GM19467 (cell line): ENCODE measurements around the gene PXDC1.
"Not testable (repeated sequence)": the region's sequence is repeated elsewhere in the genome, so short reads cannot be mapped to it uniquely, and the experiment has no call there.

Source experiments
- ATAC-seq: cut with Tn5 transposase; IDR thresholded peaks from one replicate; pipeline ENCODE4 v1.9.1; 2021; ENCODE audit warnings: mild to moderate bottlenecking, moderate library complexity; ENCODE audit not compliant: unreplicated experiment

Gene PXDC1

DNA sequence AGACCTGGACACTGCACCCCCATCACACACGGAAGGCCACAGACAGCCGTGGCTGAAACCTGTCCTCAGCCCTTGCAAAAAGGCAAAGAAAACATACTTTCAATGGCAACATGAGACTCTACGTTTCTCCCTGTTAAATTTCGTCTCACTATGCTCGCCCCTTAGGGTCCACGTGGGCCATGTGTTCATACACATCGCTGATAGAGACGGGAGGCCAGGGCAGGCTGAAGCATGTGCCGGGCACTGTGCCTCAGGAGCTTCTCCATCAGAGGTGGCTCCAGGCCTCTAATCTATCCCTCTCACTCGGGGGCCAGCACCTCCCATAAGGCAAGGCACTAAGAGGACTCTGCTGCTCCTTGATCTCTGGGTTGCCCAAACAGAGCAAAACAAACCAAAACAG lies 17.5 kb downstream of the PXDC1 start:
- no peak for ATAC-seq

DNA sequence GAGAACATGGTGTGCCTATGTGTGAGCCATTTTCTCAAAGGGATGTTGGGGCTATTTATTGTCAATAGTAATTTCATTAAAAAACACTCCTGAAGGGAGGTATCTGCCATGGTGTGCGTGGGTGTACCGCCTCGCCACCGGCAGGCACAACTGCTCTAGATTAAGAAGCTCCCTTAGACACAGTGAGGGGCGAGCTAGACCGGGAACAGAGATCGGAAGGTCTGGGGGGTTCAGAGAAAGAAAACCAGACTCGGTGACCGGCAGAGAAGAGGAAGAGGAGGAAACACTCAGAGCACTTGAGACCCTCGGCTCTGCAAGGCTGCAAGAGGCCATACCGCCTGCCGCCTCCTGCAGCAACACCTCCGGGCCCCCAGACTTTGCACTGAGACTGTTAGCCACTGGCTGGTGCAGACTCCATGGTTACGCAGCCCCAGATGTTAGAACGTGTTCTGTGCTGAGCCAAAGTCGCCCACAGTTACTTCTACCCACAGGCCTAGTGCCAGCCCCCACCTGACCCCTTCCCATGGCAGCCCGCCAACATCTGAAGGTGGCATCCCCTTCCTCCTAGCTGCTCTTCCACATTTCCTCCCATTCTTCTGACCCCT lies 18.1 kb downstream of the PXDC1 start:
- ATAC-seq = no peak

DNA sequence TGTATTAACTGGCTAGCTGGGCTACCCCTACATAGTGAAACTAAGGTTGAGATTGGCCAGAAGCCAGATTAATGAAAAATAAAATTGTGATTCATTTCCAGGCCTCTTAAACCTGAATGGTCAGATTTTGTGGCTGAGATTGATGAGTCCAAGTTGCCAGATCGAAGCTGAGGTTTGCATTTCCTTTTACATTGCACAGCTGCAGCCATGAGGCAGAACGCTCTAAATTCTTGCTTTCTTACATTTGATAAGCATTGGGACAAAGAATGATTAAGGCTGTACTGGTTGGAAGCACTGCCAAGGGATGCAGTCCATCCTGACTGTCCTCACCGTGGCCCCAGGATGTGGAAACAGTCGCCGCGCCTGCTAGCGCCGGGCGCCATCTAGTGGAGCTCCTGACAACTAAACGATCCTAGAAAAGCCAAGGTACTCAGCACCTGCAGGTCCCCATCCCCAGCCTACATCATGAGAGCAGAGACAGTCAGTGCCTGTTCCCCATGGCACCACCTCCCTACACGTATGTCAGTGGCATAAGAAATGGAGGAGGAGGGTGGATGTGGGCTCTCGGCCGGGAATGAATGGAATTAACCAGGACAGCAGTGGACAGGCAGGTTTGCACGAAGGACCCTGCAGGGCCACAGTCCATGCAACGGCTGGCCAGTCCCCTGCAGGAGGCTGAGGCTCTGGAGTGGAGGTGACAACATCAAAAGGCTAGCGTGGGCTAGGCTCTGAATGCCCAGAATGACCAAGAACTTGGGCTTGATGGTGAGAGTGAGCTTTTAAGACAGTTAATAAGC lies 19.0 kb downstream of the PXDC1 start:
- no peak for ATAC-seq

DNA sequence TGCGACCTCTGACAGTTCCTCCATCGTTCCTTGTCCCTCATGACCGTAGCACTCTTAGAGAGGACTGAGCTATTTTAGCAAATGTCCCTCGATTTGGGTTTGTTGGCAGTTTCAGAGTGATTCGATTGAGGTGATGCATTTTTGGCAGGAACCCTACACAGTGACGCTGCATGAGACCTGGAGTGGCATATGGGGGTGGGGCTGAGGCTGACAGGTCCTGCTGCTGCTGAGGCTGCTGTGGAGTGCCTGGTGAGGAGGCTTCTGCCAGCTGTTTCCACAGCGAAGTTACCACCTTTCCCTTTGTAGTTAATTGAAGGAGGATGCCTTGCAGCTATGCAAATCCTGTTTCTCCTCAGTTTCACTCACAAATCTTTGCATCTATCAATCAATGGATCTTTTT lies 19.8 kb downstream of the PXDC1 start:
- no peak for ATAC-seq

DNA sequence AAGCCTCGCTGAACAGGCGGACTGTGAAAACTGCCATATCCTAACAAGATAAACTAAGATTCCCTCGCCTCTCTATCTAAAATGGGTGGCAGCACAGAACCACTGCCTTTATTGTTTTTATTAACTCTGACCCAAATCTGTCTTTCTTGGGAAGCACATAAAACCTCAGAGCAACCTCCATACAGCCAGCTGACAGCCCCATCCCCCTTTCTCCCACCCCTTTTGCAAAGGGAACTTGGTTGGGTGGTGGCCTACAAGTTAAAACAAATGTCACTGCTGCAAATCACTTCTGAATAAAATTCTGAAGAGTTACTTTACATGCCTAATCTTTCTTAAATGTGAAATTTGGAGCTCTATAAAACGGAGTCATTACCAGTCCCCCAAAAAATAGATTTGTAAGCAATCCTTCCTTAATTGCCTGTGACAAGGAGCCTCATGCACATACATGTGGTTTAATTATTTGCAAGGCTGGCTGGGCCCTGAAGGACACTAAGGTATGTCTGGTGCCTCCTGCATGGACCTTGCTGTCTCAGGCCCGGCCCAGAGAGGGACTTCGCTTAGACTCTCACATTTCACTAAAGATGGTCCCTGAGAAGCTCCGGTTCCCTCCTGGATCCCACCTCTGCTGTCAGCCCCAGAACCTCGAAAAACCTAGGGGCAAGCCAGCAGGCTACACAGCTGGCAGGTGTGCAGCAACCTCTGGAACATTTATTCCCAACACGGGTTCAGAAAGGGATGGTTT lies 21.7 kb downstream of the PXDC1 start:
- no peak for ATAC-seq

DNA sequence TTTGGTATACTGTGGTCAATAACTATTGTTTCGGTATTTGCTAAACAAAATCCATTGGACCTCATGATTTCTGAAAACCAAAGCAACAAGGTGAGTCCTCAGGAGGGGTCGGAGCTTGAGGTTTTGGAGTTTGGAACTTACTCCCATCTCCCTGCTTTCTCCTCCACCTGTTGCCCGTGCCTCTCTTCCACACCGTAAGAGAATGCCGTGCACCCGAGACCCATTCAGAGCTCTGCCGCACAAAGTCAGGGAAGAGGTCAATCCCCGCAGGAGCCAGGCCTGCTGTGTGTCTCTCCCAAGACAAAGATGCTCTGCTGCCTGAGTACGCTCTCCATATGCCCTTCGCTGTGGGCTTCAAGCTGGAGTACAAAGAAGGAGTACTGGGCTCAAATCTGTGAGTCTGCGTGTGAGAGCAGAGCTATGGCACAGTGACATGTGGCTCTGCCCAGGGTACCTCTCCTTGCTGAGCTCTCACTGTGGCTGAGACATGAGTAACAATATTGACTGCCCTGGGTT lies 23.9 kb downstream of the PXDC1 start:
- ATAC-seq = no peak

DNA sequence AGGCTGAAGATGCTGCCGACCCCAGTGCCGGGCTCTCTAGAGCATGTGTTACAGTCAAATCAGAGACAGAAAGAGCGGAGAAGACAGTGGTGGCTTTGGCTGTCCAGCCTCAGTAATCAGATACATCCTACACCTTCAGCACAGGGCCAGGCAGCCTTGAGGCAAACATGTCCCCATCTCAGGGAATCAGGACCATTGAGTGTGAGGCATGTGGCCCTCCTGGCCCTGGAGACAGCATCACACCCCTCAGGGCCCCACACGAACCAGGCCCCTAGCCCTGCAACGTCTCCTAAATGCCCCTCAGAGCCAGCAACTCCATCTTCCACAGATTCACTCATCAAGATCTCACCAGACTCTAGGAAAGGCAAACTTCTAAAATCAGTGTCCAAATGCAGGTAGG lies 24.5 kb downstream of the PXDC1 start:
- ATAC-seq = no peak

DNA sequence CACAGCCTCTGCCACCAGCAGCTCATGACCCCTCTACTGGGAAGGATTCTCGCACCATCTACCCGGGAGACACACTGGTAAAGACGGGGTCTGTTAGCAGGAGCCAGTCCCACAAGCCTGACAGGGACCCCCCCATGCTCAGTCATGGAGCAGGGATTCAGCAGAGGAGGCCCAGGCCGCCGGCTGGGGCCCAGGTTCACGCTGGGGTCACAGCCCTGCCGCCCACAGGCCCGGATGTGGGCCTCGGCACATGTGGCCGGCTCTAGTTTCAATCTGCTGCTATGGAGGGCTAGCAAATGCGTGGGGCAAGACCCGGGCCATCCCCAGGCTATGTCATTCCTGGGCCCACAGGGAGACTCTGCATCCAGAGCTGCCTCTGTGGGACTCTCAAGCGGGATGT lies 25.1 kb downstream of the PXDC1 start:
- no peak for ATAC-seq

DNA sequence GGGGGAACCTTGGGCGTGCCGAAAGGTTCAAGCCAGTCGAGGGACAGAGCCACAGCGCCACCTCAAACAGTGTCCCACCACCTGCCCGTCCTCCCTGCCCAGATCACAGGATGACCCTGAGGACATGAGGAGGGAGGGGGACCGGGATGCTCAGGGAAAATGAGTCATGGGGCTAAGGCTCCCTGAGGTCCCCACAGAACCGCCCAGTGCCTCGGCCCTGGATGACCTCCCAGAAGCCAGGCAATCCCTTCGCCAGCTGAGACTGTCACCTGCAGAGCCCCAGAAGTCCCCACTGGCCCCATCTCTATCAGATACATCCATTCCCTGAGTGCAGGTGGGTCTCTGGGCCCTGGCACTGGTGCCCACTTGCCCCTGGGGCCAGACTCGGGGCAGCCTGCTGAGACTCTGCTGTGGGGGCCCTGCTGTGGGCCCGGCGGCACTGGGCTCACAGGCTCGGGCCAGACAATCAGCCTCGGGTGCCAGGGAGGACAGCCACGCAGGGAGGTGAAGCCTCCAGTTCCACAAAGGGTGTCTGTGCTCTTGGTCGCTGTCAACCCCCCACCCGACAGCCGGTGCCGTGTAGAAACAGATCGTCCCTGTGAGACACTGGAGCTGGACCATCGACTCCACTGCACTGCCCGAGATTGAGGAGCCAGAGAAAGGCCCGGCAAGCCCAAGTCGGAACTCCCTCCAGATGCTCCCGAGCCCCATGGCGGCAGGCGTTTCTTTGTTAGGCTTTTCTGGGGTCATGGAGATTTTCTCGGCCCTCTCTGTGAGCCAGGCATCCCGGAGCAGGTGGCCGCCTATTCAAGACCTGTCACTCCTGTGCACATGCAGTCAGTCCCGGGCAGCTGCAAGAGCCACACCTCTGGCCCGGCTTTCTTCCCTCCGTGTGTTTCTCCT lies 26.1 kb downstream of the PXDC1 start:
- ATAC-seq = no peak

DNA sequence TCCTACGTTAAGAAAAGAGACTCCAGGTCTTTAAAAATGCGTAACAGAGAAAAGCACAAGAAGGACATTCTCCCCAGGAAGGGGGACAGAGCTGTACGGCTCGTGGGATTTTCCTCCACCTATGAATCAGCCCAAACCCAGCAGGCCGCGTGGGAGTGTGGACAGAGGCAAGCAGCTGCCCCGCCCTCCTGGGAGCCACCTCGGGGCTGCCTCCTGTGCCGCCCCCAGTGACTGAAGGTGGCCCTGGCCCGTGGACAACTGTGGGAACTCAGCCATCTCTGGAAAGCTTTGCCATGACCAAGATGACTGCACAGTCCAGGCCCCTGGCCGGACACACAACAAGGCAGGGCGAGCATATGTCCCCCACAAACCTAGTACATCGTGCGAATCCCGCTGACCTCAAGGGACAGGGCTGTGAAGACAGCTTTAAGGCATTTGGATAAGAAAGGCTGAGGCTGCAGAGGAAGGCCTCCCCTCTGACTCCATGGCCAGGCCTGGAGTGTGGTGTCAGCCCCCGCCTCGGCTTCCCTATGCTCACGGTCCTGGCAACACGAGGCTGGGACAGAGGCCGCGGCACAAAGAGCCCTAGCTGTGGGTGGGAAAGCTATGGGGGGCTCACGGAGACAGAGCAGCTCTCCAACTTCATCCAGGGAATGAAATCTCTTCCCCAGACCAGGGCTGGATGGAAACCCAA lies 26.9 kb downstream of the PXDC1 start:
- ATAC-seq = no peak

DNA sequence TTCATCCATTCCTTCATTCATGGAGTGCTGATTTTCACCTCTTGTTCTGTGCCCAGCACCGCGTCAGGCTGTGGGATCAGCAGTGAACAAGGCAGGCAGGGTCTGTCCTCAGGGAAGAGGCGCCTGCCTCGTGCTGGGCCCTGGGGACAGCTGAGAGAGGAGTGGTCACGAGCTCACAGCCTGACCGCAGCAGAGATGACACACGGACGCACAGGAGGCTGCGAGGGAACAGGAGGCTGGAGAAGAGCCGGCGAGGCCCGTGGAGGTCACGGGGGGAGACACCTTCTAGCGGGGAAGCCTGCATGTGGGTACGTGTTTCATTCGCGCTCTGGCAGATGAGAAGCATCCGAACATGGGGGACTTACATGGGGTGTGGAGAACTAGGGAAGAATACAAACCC lies 27.5 kb downstream of the PXDC1 start:
- ATAC-seq = no peak

DNA sequence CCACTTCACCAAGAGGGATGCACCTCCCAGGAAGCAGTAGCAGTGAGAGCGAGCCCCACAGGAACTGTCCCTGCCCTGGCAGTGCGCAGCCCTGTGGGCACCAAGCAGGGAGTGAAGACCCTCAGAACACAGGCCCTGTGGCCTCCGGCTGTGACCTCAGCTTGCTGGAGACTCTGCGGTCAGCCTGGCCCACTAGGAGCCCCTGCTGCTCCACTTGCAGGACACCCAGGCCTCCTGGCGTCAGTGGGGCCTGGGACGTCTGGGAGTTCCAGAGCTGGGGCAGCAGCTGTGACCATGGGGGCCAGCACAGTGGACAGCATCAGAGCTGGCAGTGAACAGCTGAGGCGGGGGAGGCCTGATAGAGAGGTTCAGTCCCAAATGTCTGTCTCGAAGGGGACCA lies 28.3 kb downstream of the PXDC1 start:
- no peak for ATAC-seq

DNA sequence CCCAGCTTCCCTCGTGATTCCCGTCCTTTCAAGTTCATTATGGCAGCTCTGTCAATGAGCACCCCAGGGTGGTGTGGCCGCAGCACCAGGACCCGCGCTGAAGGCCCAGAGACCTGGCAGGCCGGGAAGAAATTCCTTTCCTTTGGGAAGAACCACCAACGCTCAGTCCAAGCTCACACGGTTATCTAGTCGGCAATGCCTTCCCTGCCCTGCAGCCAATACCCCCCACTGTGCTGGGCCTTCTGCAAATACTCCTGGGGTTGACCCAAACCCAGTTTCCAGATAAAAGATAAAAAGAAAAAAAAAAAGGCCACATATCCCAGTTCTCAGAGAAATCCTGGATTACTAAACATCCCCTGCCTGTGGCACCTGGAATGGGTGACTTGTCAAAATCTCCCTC lies 28.7 kb downstream of the PXDC1 start:
- no peak for ATAC-seq

DNA sequence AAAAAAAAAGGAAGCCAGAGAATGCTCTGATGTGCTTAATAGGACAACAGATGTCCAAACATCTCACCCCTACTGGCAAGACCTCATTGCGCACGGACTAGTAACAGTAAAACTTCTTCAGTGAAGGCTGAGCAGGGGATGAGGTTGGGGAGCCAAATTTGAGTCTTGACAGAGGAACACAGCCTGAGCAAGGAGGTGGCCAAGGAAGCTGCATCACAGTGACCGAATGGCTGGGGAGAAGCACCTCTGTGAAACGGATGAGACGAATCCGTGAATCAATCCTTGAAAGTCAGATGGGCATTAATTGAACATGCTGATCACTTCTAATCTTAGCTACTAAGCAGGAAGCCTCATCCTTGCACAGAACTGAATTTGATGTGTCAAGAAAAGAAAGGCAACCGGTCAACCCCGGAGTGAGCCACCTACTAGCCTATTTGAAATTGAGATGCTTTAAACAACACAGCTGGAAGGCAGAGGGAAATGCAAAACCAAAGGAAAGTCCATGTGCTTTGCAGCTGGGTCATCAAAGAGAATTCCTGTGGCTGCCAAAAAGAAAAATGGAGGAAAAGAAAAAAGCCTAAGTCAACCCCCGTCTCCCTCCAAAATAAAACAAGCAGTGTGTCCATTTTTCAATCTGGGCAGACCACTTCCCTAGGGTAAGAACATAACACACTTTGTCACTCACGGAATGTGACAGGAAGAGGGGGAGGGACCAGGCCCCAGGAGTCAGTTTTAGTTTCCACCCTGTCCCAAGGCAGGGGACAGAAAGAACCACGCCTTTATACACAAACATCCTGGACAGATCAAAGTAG lies 29.5 kb downstream of the PXDC1 start:
- ATAC-seq = no peak

DNA sequence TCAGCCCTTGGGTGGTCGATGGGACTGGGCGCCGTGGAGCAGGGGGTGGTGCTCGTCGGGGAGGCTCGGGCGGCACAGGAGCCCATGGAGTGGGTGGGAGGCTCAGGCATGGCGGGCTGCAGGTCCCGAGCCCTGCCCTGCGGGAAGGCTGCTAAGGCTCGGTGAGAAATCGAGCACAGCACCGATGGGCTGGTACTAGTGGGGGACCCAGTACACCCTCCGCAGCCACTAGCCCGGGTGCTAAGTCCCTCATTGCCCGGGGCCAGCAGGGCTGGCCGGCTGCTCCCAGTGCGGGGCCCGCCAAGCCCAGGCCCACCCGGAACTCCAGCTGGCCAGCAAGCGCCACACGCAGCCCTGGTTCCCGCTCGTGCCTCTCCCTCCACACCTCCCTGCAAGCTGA lies 30.7 kb downstream of the PXDC1 start:
- ATAC-seq = not testable (repeated sequence)

DNA sequence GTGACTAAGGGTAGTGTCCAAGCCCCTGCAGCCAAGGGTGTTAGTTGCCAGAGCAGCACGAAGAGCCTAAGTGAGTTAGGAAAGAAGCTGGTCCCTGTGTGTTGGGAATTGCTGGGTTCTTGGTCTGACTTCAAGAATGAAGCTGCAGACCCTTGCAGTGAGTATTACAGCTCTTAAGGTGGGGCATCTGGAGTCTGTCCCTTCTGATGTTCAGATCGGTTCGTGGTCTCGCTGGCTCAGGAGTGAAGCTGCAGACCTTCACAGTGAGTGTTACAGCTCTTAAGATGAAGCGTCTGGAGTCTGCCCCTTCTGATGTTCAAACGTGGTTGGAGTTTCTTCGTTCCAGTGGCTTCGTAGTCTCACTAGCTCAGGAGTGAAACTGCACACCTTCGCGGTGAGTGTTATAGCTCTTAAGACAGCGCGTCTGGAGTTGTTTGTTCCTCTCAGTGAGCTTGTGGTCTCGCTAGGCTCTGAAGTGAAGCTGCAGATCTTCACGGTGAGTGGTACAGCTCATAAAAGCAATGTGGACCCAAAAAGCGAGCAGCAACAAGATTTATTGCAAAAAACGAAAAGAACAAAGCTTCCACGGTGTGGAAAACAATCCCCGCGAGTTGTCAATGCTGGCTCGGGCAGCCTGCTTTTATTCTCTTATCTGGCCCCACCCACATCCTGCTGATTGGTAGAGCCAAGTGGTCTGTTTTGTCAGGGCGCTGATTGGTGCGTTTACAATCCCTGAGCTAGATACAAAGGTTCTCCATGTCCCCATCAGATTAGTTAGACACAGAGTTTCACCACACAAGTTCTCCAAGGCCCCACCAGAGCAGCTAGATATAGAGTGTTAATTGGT lies 31.8 kb downstream of the PXDC1 start:
- no peak for ATAC-seq

DNA sequence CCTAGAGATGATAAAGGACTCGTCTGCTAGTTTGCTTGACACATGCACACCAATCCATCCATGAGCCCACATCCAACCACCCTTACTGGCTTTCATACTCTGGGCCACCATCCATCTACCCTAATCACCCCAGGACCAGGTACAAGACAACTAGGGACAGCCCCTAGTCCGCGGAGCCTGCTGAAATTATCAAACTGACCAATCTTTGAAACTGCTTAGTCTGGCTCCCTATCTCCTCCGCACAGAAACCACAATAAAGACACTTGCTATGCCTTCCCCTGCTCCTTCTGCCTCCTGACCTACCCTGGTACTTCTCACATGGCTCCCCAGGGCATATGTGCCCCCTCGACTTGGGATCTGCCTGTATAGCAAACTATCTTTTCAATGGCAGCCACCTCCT lies 33.1 kb downstream of the PXDC1 start:
- ATAC-seq = no peak

DNA sequence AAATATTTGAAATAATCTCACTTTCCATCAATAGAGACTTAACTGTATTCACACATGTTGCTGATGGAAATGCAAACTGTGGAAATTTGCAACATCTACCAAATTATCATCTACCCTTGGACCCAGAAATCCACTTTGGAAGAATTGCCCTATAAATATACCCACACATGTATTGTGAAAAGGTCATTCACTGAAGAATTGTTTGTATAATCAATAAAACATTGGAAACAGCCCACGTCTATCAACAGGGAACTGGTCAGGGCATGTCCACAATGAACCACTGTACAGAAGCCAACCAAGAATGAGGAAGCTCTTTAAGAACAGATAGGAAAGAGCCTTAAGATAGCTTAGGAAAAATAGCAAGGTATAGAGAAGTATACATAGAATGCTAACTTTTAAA lies 36.2 kb downstream of the PXDC1 start:
- ATAC-seq = no peak

DNA sequence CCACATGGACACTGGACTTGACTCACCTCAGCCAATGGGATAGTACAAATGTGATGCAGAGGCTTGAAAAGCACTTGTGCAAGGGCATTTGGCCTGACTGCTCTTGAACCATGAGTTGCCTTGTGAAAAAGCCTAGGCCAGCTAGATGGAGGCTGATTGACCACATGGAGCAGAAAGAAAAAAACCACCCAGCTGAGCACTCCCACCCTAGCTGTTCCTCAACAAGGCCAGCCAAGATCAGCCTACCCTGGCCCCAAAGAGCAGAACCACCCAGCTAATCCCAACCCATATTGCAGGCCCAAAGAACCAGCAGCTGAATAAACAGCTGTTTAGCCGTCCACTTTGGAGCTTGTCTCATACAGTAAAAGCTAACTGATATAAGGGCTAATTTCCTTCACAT lies 36.7 kb downstream of the PXDC1 start:
- no peak for ATAC-seq
